IMR-90 (cell line): Measurements from ENCODE around the gene CYB5R4. TPM values are rescaled to one million over a fixed set of nuclear protein-coding genes. Genes with fewer than 3 reads are reported as not detected.

Source experiments
- ATAC-seq: fragments of 200-7000 bp; cut with Tn5 transposase; 2 replicates; pipeline ENCODE4 v1.9.1; 2020; ENCODE audit warnings: low read depth, mild to moderate bottlenecking, moderate library complexity
- BruUV-seq: library from RNA; stranded (reverse); fragments of 400-500 nt; replicated peaks from 2 replicates; lab custom pipeline; 2021; lab: Mats Ljungman, UMichigan
- CTCF ChIA-PET: fragments of 300-600 bp; formaldehyde crosslinking; extraction: SDS; loops from one replicate; lab custom pipeline; 2021; ENCODE audit warnings: antibody characterized with exemption; lab: Yijun Ruan, JAX
- POLR2A ChIA-PET: fragments of 300-600 bp; sonication (Branson Sonifier 250); formaldehyde crosslinking; loops from one replicate; lab custom pipeline; 2022; ENCODE audit warnings: antibody characterized with exemption; ENCODE audit not compliant: unreplicated experiment; lab: Charles Lee
- DNase-seq: peaks from one replicate; pipeline ENCODE4 v3.0.0; 2013
- H2AFZ ChIP-seq: replicated peaks from 2 replicates; pipeline ENCODE3; 2013; ENCODE audit warnings: low read length, mild to moderate bottlenecking; ENCODE audit not compliant: poor library complexity
- H2AK5ac ChIP-seq: 2 replicates; pipeline ENCODE4 v1.6.1; 2013; ENCODE audit warnings: low read depth, low read length, inconsistent platforms
- H2AK9ac ChIP-seq: replicated peaks from 2 replicates; pipeline ENCODE3; 2013; ENCODE audit warnings: mild to moderate bottlenecking, low read depth, low read length, moderate library complexity; ENCODE audit not compliant: poor library complexity
- H2BK120ac ChIP-seq: 2 replicates; pipeline ENCODE4 v1.6.1; 2013; ENCODE audit warnings: low read depth, low read length, inconsistent platforms
- H2BK15ac ChIP-seq: 3 replicates; pipeline ENCODE4 v1.6.1; 2013; ENCODE audit warnings: low read depth, low read length, inconsistent platforms
- H2BK20ac ChIP-seq: 2 replicates; pipeline ENCODE4 v1.6.1; 2013; ENCODE audit warnings: low read depth, mild to moderate bottlenecking, inconsistent platforms, low read length, moderate library complexity
- H2BK5ac ChIP-seq: 2 replicates; pipeline ENCODE4 v1.6.1; 2013; ENCODE audit warnings: mild to moderate bottlenecking, low read depth, low read length, inconsistent platforms; ENCODE audit not compliant: poor library complexity, severe bottlenecking
- H3K14ac ChIP-seq: replicated peaks from 2 replicates; pipeline ENCODE4 v1.6.1; 2013; ENCODE audit warnings: low read depth, low read length, inconsistent platforms
- H3K18ac ChIP-seq: 2 replicates; pipeline ENCODE4 v1.6.1; 2013; ENCODE audit warnings: low read depth, low read length, control low read depth
- H3K23ac ChIP-seq: 2 replicates; pipeline ENCODE4 v1.6.1; 2013; ENCODE audit warnings: low read depth, low read length, inconsistent platforms
- H3K27ac ChIP-seq: 2 replicates; pipeline ENCODE4 v1.5.1; 2013; ENCODE audit warnings: mild to moderate bottlenecking, control low read depth, low read length; ENCODE audit not compliant: insufficient read depth
- H3K27me3 ChIP-seq: 2 replicates; pipeline ENCODE4 v1.6.1; 2013; ENCODE audit warnings: low read length; ENCODE audit not compliant: control insufficient read depth, insufficient read depth
- H3K36me3 ChIP-seq: 2 replicates; pipeline ENCODE4 v1.6.1; 2013; ENCODE audit warnings: low read length, mixed read lengths; ENCODE audit not compliant: control insufficient read depth, insufficient read depth
- H3K4ac ChIP-seq: 2 replicates; pipeline ENCODE4 v1.6.1; 2013; ENCODE audit warnings: low read depth, low read length, inconsistent platforms
- H3K4me1 ChIP-seq: 2 replicates; pipeline ENCODE4 v1.6.1; 2013; ENCODE audit warnings: low read length, mixed read lengths; ENCODE audit not compliant: control insufficient read depth, insufficient read depth
- H3K4me2 ChIP-seq: 2 replicates; pipeline ENCODE4 v1.6.1; 2013; ENCODE audit warnings: low read depth, mild to moderate bottlenecking, control low read depth, low read length, moderate library complexity
- H3K4me3 ChIP-seq: 2 replicates; pipeline ENCODE4 v1.5.1; 2013; ENCODE audit warnings: low read depth, mild to moderate bottlenecking, control low read depth, low read length, moderate library complexity; ENCODE audit not compliant: insufficient read depth
- H3K56ac ChIP-seq: 2 replicates; pipeline ENCODE4 v1.6.1; 2013; ENCODE audit warnings: low read length, inconsistent platforms; ENCODE audit not compliant: insufficient read depth; ENCODE audit errors: extremely low read depth
- H3K79me1 ChIP-seq, 2 experiments: 2 replicates each; pipeline ENCODE4 v1.6.1; 2013; ENCODE audit warnings: low read length in 2 of 2, inconsistent platforms in 1 of 2, low read depth in 1 of 2
- H3K9ac ChIP-seq: 2 replicates; pipeline ENCODE4 v1.6.1; 2013; ENCODE audit warnings: low read depth, low read length, control low read depth
- H3K9me1 ChIP-seq: 2 replicates; pipeline ENCODE4 v1.6.1; 2013; ENCODE audit warnings: low read length, inconsistent platforms; ENCODE audit not compliant: insufficient read depth
- H3K9me3 ChIP-seq: 2 replicates; pipeline ENCODE4 v1.6.1; 2013; ENCODE audit warnings: low read length; ENCODE audit not compliant: control insufficient read depth, insufficient read depth
- H4K20me1 ChIP-seq: 2 replicates; pipeline ENCODE4 v1.6.1; 2013; ENCODE audit warnings: low read length, inconsistent platforms; ENCODE audit not compliant: insufficient read depth
- H4K5ac ChIP-seq: 2 replicates; pipeline ENCODE4 v1.6.1; 2013; ENCODE audit warnings: mild to moderate bottlenecking, low read depth, low read length, control low read depth
- H4K8ac ChIP-seq, 2 experiments: 2 replicates each; pipeline ENCODE4 v1.6.1; 2013; ENCODE audit warnings: low read depth in 2 of 2, low read length in 2 of 2, control low read depth in 1 of 2, inconsistent platforms in 1 of 2
- H4K91ac ChIP-seq: 2 replicates; pipeline ENCODE4 v1.6.1; 2013; ENCODE audit warnings: low read depth, low read length, inconsistent platforms; ENCODE audit not compliant: insufficient read depth
- FOS ChIP-seq: fragments of 150-350 bp; IDR thresholded peaks from 2 replicates; pipeline ENCODE4 v1.6.1; 2016; ENCODE audit warnings: low read depth, low read length
- MAFK ChIP-seq: IDR thresholded peaks from 2 replicates; pipeline ENCODE4 v1.6.1; 2012; ENCODE audit warnings: low read depth, low read length, improper control_type of control experiment
- MXI1 ChIP-seq: IDR thresholded peaks from 2 replicates; pipeline ENCODE4 v1.6.1; 2012; ENCODE audit warnings: low read depth, mild to moderate bottlenecking, low read length, moderate library complexity, borderline replicate concordance
- POLR2A ChIP-seq: IDR thresholded peaks from 2 replicates; pipeline ENCODE4 v1.6.1; 2012; ENCODE audit warnings: mild to moderate bottlenecking, low read depth, low read length
- RAD21 ChIP-seq: IDR thresholded peaks from 2 replicates; pipeline ENCODE4 v1.6.1; 2012; ENCODE audit warnings: low read length, improper control_type of control experiment
- WGBS, 2 experiments: methylation state at CpG; one replicate each; pipeline versions ENCODE4 v1.1.5 to v1.1.7; 2013; ENCODE audit warnings: missing lambda C conversion rate in 2 of 2; ENCODE audit not compliant: insufficient read length in 1 of 2; ENCODE audit errors: extremely low coverage in 2 of 2; 5-methylcytosine and 5-hydroxymethylcytosine counted together
- dilution Hi-C: fragments of 300-500 bp; cut with HindIII; formaldehyde crosslinking; loops from one replicate; pipeline ENCODE4 v1.14.3; 2018; ENCODE audit warnings: low sequenced_read_pairs; ENCODE audit not compliant: unreplicated experiment
- in situ Hi-C: fragments of 300-500 bp; cut with MboI; formaldehyde crosslinking; loops from 3 replicates; pipeline ENCODE4 v1.14.3; 2019; ENCODE audit warnings: low sequenced_read_pairs, inconsistent platforms, mixed read lengths
- intact Hi-C: fragments of 100-400 bp; cut with micrococcal nuclease; formaldehyde crosslinking; loops from 2 replicates; pipeline ENCODE4 v1.10.0; 2022
- polyA plus RNA-seq, 3 experiments: library from polyadenylated mRNA; depleted of rRNA; stranded (reverse); fragments of >200 nt; gene quantifications; 2 replicates each; pipeline ENCODE4 v1.2.3, GENCODE V29; 2012; ENCODE audit warnings: low replicate concordance in 1 of 3
- total RNA-seq: library from RNA; depleted of rRNA; stranded (reverse); fragments of >200 nt; gene quantifications from 2 replicates; pipeline ENCODE4 v1.2.3, GENCODE V29; 2012; rRNA removed
- TF ChIP-seq, protein P1 (sequence below): fragments of 150-350 bp; IDR thresholded peaks from 2 replicates; pipeline ENCODE4 v1.6.1; 2016; ENCODE audit warnings: low read depth, mild to moderate bottlenecking, low read length, moderate library complexity, borderline replicate concordance
- TF ChIP-seq, protein P2 (sequence below): fragments of 150-350 bp; IDR thresholded peaks from 2 replicates; pipeline ENCODE4 v1.6.1; 2017; ENCODE audit warnings: mild to moderate bottlenecking, antibody characterized with exemption, low read length, low read depth

Gene CYB5R4
- total and polyA plus RNA-seq, 2 of the 4 experiments (the other 2 are of a cell fraction) = 3.2 to 6.1 TPM

DNA sequence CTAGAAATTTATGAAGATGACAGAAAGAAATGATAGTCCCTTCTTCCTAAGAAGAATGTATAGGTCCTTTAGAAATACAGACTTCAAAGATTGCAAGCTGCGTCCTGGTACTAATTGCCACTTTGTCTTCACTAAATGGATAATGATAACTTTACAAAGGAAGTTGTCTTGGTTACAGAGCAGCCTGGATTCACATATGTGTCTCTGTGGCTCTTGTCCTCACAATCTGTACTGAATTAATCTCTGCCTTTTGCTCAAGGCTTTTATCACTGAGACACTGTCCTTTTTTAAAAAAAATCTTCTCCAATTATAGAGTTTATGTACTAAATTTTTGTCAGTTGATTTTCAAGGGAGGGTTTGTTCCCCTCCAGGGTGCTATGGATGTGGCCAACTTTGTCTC, 156.5 kb downstream of the CYB5R4 start:
- Histone ChIP-seq H4K91ac (no peak overlapping the region), H3K56ac (no peak overlapping the region), H3K9ac (no peak overlapping the region), H3K14ac (no peak overlapping the region), H3K79me1 (no peaks in the 10 kb centered on the region), H3K9me3 (no peaks in the 10 kb centered on the region), H2BK15ac (no peak overlapping the region), H2BK20ac (no peak overlapping the region), H3K18ac (no peak overlapping the region), H4K20me1 (no peaks in the 10 kb centered on the region), H3K27me3 (no peaks in the 10 kb centered on the region), H4K5ac (no peak overlapping the region), H3K36me3 (no peaks in the 10 kb centered on the region), H3K4me3 (no peak overlapping the region), H2AFZ (no peak overlapping the region), H2AK9ac (no peak overlapping the region), H2BK120ac (no peak overlapping the region), H3K4me2 (no peak overlapping the region), H4K8ac (no peak overlapping the region), H3K4me1 (no peaks in the 10 kb centered on the region), H3K23ac (no peak overlapping the region), H3K9me1 (no peaks in the 10 kb centered on the region), H3K27ac (no peak overlapping the region), H2BK5ac (no peak overlapping the region), H2AK5ac (no peak overlapping the region), H3K4ac (no peak overlapping the region)
- BruUV-seq = no TSS peak
- WGBS, 2 experiments = no CpG with 5 or more reads among the region's 1 CpG
- ChIA-PET POLR2A (no interaction called here), CTCF (no interaction called here)
- ATAC-seq (no peak), DNase-seq (no peak)
- TF ChIP-seq, protein P1, sequence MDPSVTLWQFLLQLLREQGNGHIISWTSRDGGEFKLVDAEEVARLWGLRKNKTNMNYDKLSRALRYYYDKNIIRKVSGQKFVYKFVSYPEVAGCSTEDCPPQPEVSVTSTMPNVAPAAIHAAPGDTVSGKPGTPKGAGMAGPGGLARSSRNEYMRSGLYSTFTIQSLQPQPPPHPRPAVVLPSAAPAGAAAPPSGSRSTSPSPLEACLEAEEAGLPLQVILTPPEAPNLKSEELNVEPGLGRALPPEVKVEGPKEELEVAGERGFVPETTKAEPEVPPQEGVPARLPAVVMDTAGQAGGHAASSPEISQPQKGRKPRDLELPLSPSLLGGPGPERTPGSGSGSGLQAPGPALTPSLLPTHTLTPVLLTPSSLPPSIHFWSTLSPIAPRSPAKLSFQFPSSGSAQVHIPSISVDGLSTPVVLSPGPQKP = no peak
- TF ChIP-seq, protein P2, sequence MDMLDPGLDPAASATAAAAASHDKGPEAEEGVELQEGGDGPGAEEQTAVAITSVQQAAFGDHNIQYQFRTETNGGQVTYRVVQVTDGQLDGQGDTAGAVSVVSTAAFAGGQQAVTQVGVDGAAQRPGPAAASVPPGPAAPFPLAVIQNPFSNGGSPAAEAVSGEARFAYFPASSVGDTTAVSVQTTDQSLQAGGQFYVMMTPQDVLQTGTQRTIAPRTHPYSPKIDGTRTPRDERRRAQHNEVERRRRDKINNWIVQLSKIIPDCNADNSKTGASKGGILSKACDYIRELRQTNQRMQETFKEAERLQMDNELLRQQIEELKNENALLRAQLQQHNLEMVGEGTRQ = no peak
- TF ChIP-seq POLR2A (no peak), MXI1 (no peak), RAD21 (no peak), FOS (no peak), MAFK (no peak)
- dilution Hi-C loops = no loop called here
- in situ Hi-C loops = no loop called here
- intact Hi-C loops = no loop called here

Other genes starting within 250 kb of the CYB5R4 start
- gene SNAP91, start 150.6 kb upstream of the CYB5R4 start, total RNA-seq = not detected in 2 replicates
- not detected in 2 replicates for gene SNAP91, start 150.6 kb upstream of the CYB5R4 start, polyA plus RNA-seq (2012; rRNA removed)
- not detected in 2 replicates for gene RIPPLY2, start 6.3 kb upstream of the CYB5R4 start, total RNA-seq
- gene RIPPLY2, start 6.3 kb upstream of the CYB5R4 start, polyA plus RNA-seq (2012; rRNA removed) = 0.32 TPM in 1 of 2 replicates, not detected in the other
- gene MRAP2, start 174.1 kb downstream of the CYB5R4 start, total RNA-seq = under 0.01 TPM in 1 of 2 replicates, not detected in the other
- gene MRAP2, start 174.1 kb downstream of the CYB5R4 start, polyA plus RNA-seq (2012; rRNA removed) = 0.03 and 0.04 TPM in 2 replicates